Body of pancreas (tissue), 4 donors: ENCODE measurements around the gene MMP23B. TPM values are rescaled to one million over a fixed set of nuclear protein-coding genes. Genes with fewer than 3 reads are reported as not detected.

Experiments
- ATAC-seq: fragments of 150-250 bp; one replicate; pipeline ENCODE4 v1.9.1; 2016
- DNase-seq, 4 donors: peaks; one replicate each; pipeline ENCODE4 v3.0.0-alpha.2; 2019
- H3K27ac ChIP-seq, 4 donors: fragments of 200-600 bp; sonication (generic); 1 replicate in 3 of 4; 2 replicates in 1 of 4; pipeline versions ENCODE4 v1.5.1 to v1.6.1; 2016 to 2019; ENCODE audit warnings: mild to moderate bottlenecking in 1 of 4, mixed read lengths in 1 of 4, moderate library complexity in 1 of 4
- H3K27me3 ChIP-seq, 2 donors: fragments of 200-600 bp; sonication (generic); one replicate each; pipeline ENCODE4 v1.6.0; 2016; ENCODE audit warnings: mild to moderate bottlenecking in 1 of 2
- H3K36me3 ChIP-seq, 2 donors: fragments of 200-600 bp; sonication (generic); replicated peaks in 1 of 2; 2 replicates each; pipeline ENCODE4 v1.5.1; 2016; ENCODE audit warnings: low read depth in 2 of 2; ENCODE audit not compliant: insufficient read depth in 1 of 2
- H3K4me1 ChIP-seq: fragments of 200-600 bp; sonication (generic); one replicate; pipeline ENCODE4 v1.6.0; 2016
- H3K4me3 ChIP-seq, 2 donors: fragments of 200-600 bp; sonication (generic); 1 replicate in 1 of 2; 2 replicates in 1 of 2; pipeline ENCODE4 v1.5.1; 2016 to 2019
- H3K9me3 ChIP-seq, 3 donors: fragments of 200-600 bp; sonication (generic); 1 replicate in 2 of 3; 2 replicates in 1 of 3; pipeline ENCODE4 v1.5.1; 2016
- CTCF ChIP-seq, 7 experiments: fragments of 450-650 bp in 4 of 7; fragments of 200-600 bp in 3 of 7; sonication (generic) in 3 of 7; IDR thresholded peaks; one replicate each; pipeline ENCODE4 v1.5.1; 2016 to 2019; ENCODE audit warnings: antibody characterized with exemption in 7 of 7
- POLR2A ChIP-seq, 3 donors: fragments of 450-650 bp; IDR thresholded peaks; one replicate each; pipeline ENCODE4 v1.6.1; 2016; ENCODE audit warnings: antibody characterized with exemption in 3 of 3, mild to moderate bottlenecking in 2 of 3
- WGBS, 2 donors: methylation state at CpG; one replicate each; pipeline ENCODE4 v1.1.5; 2017; 5-methylcytosine and 5-hydroxymethylcytosine counted together
- intact Hi-C: fragments of 100-400 bp; cut with DNase I; formaldehyde crosslinking; loops from one replicate; pipeline ENCODE4 v1.15.1; 2023
- total RNA-seq, 2 donors: library from RNA; depleted of rRNA; stranded (reverse); fragments of >200 nt; gene quantifications; one replicate each; pipeline ENCODE4 v1.1.0, GENCODE V29; 2016

The MMP23B gene
- total RNA-seq, 2 donors from 2014 or later: 0.99 to 1.8 TPM

- intact Hi-C loops: no loop called here
- Histone ChIP-seq H3K4me1 (peaks cover 26% of the 10 kb centered on the region), H3K9me3 (no peaks in the 10 kb centered on the region), H3K36me3 (no peaks in the 10 kb centered on the region), H3K27me3 (no peaks in the 10 kb centered on the region), H3K4me3 (no peak overlapping the region), H3K27ac (no peak overlapping the region)
- TF ChIP-seq POLR2A (IDR thresholded peaks at IDR 0.05): no peak
- no peak for TF ChIP-seq CTCF (IDR thresholded peaks at IDR 0.05)
- 88 to 96% methylated on average over 3 to 8 of the region's 9 CpGs for WGBS, 2 donors
- DNase-seq (no peak), ATAC-seq (no peak)
Observed at GRCh38 chr1:1618396-1619068, 13.4 kb upstream of the MMP23B start.

GRCh38 chr1:1619917-1620361, 12.0 kb upstream of the MMP23B start:
- no peak overlapping the region for H3K27ac ChIP-seq
- intact Hi-C loops: no loop called here
- TF ChIP-seq CTCF (IDR thresholded peaks at IDR 0.05): peak in 1 of 7 experiments; percentile 5
- no peak for TF ChIP-seq POLR2A (IDR thresholded peaks at IDR 0.05)
- H3K4me3 ChIP-seq: no peak overlapping the region
- peaks cover 13% of the 10 kb centered on the region for H3K4me1 ChIP-seq
- H3K9me3 ChIP-seq: no peaks in the 10 kb centered on the region
- ATAC-seq (no peak), DNase-seq (no peak)
- H3K27me3 ChIP-seq: no peaks in the 10 kb centered on the region
- WGBS, 2 donors: 78 to 96% methylated on average over 5 to 14 of the region's 14 CpGs
- no peaks in the 10 kb centered on the region for H3K36me3 ChIP-seq

DNA sequence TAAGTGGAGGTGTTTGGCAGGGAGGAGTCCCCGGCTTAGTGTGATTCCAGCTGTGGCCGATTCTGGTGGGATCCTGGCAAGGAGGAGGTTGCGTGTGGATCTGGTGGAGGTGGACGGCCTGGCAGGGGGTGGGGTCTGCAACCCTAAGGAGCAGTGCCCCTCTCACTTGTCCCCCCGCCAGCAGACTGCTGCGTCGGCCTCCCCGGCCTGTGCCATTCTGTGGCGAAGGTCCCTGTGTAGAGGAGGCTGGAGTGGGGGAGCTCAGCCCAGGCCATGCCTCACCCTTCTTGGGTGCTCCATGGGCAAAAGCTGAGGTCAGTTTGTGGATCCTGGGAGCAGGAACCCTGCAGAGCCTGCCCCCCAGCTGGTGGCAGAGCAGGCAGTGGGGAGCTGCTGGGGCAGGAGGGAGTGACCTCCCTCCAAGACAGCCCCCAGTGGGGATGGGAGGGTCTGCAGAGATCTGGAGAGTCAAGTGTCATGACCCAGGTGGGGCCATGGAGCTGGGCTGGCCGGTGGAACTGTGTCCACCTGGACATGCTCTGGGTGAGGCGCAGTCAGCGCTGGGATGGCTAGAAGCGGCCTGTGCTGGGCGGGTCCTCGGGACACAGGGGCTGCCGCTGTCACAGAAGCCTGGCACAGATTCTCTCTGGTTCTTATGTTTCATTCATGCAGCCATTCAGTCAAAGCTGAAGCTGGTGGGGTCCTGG, 11.4 kb upstream of the MMP23B start:
- no peak overlapping the region for H3K27ac ChIP-seq
- no peaks in the 10 kb centered on the region for H3K27me3 ChIP-seq
- H3K36me3 ChIP-seq: no peaks in the 10 kb centered on the region
- 90 to 94% methylated on average over 3 to 16 of the region's 16 CpGs for WGBS, 2 donors
- no peaks in the 10 kb centered on the region for H3K9me3 ChIP-seq
- ATAC-seq (no peak), DNase-seq (no peak)
- TF ChIP-seq CTCF (IDR thresholded peaks at IDR 0.05) (no peak), POLR2A (IDR thresholded peaks at IDR 0.05) (no peak)
- H3K4me3 ChIP-seq: no peak overlapping the region
- intact Hi-C loops: no loop called here
- peaks cover 13% of the 10 kb centered on the region for H3K4me1 ChIP-seq

DNA sequence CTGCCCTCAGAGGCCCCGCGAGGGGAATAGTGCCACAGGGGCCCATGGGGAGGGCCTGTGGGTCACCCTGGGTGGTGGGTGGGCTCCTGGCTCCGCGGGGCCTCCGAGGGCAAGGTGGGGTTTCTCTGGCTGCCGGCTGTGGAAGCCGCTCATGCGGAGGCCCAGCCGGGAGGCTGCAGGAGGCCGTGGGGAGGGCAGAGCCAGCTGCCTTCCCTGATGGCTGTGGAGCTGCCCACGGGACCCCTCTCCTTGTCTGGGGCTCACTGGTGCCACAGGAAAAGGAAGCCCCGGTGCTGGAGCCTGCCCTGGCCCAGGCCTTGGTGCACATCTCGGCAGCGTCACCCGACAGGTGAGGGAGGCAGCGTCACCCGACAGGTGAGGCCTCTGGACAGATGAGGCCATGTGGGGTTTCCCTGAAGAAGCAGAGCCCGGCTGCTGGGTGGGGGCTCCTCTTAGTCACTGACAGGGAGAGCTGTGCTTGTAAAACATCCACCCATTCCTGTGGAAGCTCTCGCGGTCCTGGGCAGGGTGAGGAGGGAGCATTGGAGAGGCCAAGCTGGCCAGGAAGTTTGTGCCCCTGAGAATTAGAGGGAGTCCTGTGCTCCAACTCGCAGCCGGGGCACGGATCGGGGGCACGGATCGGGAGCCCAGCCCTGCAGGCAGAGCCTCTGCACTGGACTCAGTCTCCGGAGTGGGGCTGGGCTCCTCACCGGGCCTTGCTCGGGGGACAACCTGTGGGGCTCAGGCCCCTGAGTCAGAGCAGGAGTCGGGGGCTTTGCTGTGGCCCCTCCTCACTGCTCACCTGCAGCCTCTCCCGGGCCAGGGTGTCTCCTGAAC, 10.6 kb upstream of the MMP23B start:
- WGBS, 2 donors: 89% methylated on average over 25 of the region's 31 CpGs; no CpG with 5 or more reads in 1 of the 2 donors

More for the DNA sequence above, 10.6 kb upstream of the MMP23B start:
- ATAC-seq (no peak), DNase-seq (no peak)
- intact Hi-C loops: no loop called here
- no peak for TF ChIP-seq POLR2A (IDR thresholded peaks at IDR 0.05)
- TF ChIP-seq CTCF (IDR thresholded peaks at IDR 0.05): no peak
- Histone ChIP-seq H3K36me3 (no peaks in the 10 kb centered on the region), H3K4me3 (no peak overlapping the region), H3K27ac (no peak overlapping the region), H3K27me3 (no peaks in the 10 kb centered on the region), H3K4me1 (peaks cover 12% of the 10 kb centered on the region), H3K9me3 (no peaks in the 10 kb centered on the region)
